ENCODE measurements around the gene INPP5A.

The INPP5A gene

GRCh38 chr10:132712291-132712690 is 174.7 kb downstream of the INPP5A start:
- DNase-seq: no peak

- no peak for DNase-seq
These were observed 175.2 kb downstream of the INPP5A start for GRCh38 chr10:132712743-132713142.

GRCh38 chr10:132713421-132714095 is 176.0 kb downstream of the INPP5A start:
- no peak for DNase-seq

- DNase-seq: no peak
These were observed 176.8 kb downstream of the INPP5A start for GRCh38 chr10:132714096-132714985.

GRCh38 chr10:132714986-132715775 is 177.6 kb downstream of the INPP5A start:
- no peak for DNase-seq

GRCh38 chr10:132715776-132716680 is 178.4 kb downstream of the INPP5A start:
- DNase-seq: no peak

GRCh38 chr10:132716691-132717490 is 179.3 kb downstream of the INPP5A start:
- DNase-seq: no peak

GRCh38 chr10:132721725-132722124 is 184.1 kb downstream of the INPP5A start:
- no peak for DNase-seq

GRCh38 chr10:132722394-132723329 is 185.1 kb downstream of the INPP5A start:
- peak; percentile 34 to 64 for DNase-seq

- peak in 1 of 2 experiments; percentile 52 for DNase-seq
These were observed 185.9 kb downstream of the INPP5A start for GRCh38 chr10:132723330-132723970.

GRCh38 chr10:132724446-132724845 is 186.9 kb downstream of the INPP5A start:
- DNase-seq: no peak

GRCh38 chr10:132725202-132725601 is 187.6 kb downstream of the INPP5A start:
- DNase-seq: no peak

GRCh38 chr10:132726194-132726593 is 188.6 kb downstream of the INPP5A start:
- no peak for DNase-seq

- DNase-seq: no peak
These were observed 189.4 kb downstream of the INPP5A start for GRCh38 chr10:132726951-132727350.

GRCh38 chr10:132727411-132727810 is 189.8 kb downstream of the INPP5A start:
- no peak for DNase-seq

GRCh38 chr10:132728321-132728720 is 190.7 kb downstream of the INPP5A start:
- DNase-seq: no peak

GRCh38 chr10:132728741-132729140 is 191.2 kb downstream of the INPP5A start:
- DNase-seq: no peak

- DNase-seq: no peak
These were observed 192.4 kb downstream of the INPP5A start for GRCh38 chr10:132729810-132730572.

GRCh38 chr10:132730573-132730953 is 193.0 kb downstream of the INPP5A start:
- DNase-seq: no peak
